NT2/D1 (cell line): ENCODE data around the gene PLIN4.

Source experiments
- YY1 ChIP-seq: IDR thresholded peaks from 2 replicates; pipeline ENCODE4 v1.6.1; 2011; ENCODE audit not compliant: insufficient read length, insufficient read depth
- ZNF274 ChIP-seq: IDR thresholded peaks from 2 replicates; pipeline ENCODE4 v1.6.1; 2011; ENCODE audit warnings: mild to moderate bottlenecking, low read depth, low read length

DNA sequence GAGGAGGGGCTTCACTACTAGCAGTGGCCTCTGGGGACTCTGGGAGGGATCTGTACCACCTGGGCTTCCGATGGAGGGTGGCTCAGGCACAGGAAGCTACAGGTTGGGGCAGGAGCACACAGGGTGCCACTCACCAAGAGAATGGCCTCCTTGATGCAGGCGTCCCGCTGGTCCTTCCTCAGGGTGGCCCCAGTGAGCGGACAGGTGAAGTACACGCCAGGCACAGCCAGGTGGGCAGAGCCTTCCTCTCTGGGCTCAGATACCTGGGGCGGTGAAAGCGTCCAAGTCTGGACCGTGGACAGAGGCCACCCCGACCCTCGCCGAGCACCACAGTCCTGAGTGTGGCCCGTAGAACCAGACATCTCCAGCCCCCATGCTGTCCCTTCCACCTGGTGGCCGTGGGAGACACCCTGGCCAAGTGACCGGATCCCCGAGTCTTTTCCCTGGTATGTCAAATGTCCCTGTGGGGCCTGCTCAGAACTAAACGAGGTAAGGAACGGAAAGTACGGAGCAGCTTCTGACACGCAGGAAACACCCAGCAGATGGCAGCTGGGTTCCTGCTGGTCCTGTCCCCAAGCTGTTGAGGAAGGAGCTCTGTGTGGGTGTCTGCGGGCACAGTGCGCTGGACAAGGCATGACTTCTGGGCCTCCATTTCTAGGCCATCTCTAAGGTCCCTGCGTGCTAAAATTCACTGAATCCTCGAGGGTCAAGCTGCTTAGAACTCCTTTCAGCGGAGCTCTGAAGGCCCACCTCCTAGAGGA is 65.9 kb downstream of the PLIN4 start:
- TF ChIP-seq ZNF274: no peak
- TF ChIP-seq YY1: no peak
